ENCODE measurements around the gene EPB41L3.

DNA sequence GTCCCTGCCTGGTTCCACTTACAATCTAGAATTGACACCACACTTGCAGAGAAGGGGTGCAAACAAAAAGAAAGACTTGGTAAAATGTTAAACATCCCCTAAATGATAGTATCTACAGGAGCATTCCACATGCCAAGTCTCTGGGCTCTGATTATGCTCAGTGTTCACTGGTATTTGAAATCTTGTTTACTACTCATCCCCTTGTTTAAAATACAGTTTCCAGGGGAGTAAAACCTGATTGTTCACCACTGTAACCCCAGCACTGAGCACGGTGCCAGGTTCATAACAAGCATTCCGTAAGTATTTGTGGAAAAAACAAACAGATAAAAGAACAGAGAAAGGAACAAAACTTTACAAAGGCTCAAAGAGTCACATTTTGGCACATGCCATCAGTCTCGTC, 11.7 kb downstream of the EPB41L3 start:
- TF ChIP-seq POLR2AphosphoS5 (IDR thresholded peaks at IDR 0.05; ENCODE audit: low read depth, low read length) = no peak
- TF ChIP-seq, protein P1, sequence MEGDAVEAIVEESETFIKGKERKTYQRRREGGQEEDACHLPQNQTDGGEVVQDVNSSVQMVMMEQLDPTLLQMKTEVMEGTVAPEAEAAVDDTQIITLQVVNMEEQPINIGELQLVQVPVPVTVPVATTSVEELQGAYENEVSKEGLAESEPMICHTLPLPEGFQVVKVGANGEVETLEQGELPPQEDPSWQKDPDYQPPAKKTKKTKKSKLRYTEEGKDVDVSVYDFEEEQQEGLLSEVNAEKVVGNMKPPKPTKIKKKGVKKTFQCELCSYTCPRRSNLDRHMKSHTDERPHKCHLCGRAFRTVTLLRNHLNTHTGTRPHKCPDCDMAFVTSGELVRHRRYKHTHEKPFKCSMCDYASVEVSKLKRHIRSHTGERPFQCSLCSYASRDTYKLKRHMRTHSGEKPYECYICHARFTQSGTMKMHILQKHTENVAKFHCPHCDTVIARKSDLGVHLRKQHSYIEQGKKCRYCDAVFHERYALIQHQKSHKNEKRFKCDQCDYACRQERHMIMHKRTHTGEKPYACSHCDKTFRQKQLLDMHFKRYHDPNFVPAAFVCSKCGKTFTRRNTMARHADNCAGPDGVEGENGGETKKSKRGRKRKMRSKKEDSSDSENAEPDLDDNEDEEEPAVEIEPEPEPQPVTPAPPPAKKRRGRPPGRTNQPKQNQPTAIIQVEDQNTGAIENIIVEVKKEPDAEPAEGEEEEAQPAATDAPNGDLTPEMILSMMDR (IDR thresholded peaks at IDR 0.05) = no peak
